WTC11 (cell line): Measurements from ENCODE around the gene COL27A1.

Source experiments
- CBFB ChIP-seq: sonication (generic); formaldehyde crosslinking; IDR thresholded peaks from 2 replicates; pipeline ENCODE4 v1.8.1; 2022; ENCODE audit warnings: mild to moderate bottlenecking, low read depth, missing genetic modification reagents
- CREB1 ChIP-seq: sonication (generic); formaldehyde crosslinking; IDR thresholded peaks from 2 replicates; pipeline ENCODE4 v1.8.0; 2023; ENCODE audit warnings: mild to moderate bottlenecking, missing genetic modification reagents
- FOXK1 ChIP-seq: sonication (generic); formaldehyde crosslinking; IDR thresholded peaks from 2 replicates; pipeline ENCODE4 v1.8.0; 2022; ENCODE audit warnings: mild to moderate bottlenecking, moderate library complexity, missing genetic modification reagents
- NFE2L1 ChIP-seq: sonication (generic); formaldehyde crosslinking; IDR thresholded peaks from 2 replicates; pipeline ENCODE4 v1.8.1; 2023; ENCODE audit warnings: missing genetic modification reagents
- NFYB ChIP-seq: sonication (generic); formaldehyde crosslinking; conservative IDR thresholded peaks from 2 replicates; pipeline ENCODE4 v1.8.0; 2022; ENCODE audit warnings: low read depth, missing genetic modification reagents
- ZNF138 ChIP-seq: sonication (generic); formaldehyde crosslinking; conservative IDR thresholded peaks from 2 replicates; pipeline ENCODE4 v1.8.1; 2022; ENCODE audit warnings: mild to moderate bottlenecking, moderate library complexity, missing genetic modification reagents
- ZNF423 ChIP-seq: fragments of 250-450 bp; sonication (Bioruptor Pico); IDR thresholded peaks from 2 replicates; pipeline ENCODE4 v2.1.2; 2022; ENCODE audit warnings: mild to moderate bottlenecking, moderate library complexity
- TF ChIP-seq, protein P1 (sequence below): fragments of 200-600 bp; IDR thresholded peaks from 2 replicates; pipeline ENCODE4 v1.8.0; 2022; ENCODE audit warnings: antibody characterized with exemption
- TF ChIP-seq, protein P2 (sequence below): sonication (generic); formaldehyde crosslinking; IDR thresholded peaks from 2 replicates; pipeline ENCODE4 v1.8.1; 2022; ENCODE audit warnings: low read depth, mild to moderate bottlenecking, moderate library complexity, missing genetic modification reagents, borderline replicate concordance
- TF ChIP-seq, protein P3 (sequence below): sonication (generic); formaldehyde crosslinking; IDR thresholded peaks from 2 replicates; pipeline ENCODE4 v1.8.0; 2022; ENCODE audit warnings: mild to moderate bottlenecking, missing genetic modification reagents

DNA sequence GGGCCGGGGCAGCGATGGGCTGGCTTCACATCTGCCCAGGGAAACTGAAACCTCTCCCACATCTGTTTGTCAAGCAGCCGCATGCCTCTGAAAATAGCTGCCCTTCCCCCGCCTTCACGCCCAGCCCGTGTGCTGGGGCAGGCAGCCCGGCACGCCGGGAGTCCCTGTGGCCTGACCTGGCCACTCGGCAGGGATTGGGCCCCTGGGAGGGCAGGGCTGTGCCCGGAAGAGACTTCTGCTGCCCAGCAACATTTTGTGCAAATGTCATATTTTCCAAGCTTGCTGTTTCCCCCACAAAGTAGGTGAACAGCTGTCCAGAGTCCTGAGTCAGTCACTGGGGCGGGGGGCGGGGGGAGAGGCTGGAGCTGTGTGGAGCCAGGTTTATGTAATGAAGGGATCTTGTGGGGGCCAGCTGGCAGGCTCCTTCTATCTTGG is 8.2 kb downstream of the COL27A1 start:
- TF ChIP-seq, protein P1, sequence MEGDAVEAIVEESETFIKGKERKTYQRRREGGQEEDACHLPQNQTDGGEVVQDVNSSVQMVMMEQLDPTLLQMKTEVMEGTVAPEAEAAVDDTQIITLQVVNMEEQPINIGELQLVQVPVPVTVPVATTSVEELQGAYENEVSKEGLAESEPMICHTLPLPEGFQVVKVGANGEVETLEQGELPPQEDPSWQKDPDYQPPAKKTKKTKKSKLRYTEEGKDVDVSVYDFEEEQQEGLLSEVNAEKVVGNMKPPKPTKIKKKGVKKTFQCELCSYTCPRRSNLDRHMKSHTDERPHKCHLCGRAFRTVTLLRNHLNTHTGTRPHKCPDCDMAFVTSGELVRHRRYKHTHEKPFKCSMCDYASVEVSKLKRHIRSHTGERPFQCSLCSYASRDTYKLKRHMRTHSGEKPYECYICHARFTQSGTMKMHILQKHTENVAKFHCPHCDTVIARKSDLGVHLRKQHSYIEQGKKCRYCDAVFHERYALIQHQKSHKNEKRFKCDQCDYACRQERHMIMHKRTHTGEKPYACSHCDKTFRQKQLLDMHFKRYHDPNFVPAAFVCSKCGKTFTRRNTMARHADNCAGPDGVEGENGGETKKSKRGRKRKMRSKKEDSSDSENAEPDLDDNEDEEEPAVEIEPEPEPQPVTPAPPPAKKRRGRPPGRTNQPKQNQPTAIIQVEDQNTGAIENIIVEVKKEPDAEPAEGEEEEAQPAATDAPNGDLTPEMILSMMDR = no peak
- no peak for TF ChIP-seq NFE2L1 (CRISPR knock-in tag)
- TF ChIP-seq, protein P2, sequence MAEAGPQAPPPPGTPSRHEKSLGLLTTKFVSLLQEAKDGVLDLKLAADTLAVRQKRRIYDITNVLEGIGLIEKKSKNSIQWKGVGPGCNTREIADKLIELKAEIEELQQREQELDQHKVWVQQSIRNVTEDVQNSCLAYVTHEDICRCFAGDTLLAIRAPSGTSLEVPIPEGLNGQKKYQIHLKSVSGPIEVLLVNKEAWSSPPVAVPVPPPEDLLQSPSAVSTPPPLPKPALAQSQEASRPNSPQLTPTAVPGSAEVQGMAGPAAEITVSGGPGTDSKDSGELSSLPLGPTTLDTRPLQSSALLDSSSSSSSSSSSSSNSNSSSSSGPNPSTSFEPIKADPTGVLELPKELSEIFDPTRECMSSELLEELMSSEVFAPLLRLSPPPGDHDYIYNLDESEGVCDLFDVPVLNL (CRISPR knock-in tag) = no peak
- TF ChIP-seq, protein P3, sequence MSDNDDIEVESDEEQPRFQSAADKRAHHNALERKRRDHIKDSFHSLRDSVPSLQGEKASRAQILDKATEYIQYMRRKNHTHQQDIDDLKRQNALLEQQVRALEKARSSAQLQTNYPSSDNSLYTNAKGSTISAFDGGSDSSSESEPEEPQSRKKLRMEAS (CRISPR knock-in tag) = no peak; the same call in 1 of the 2 replicates
- TF ChIP-seq FOXK1 (CRISPR knock-in tag) = no peak
- TF ChIP-seq CBFB (CRISPR knock-in tag) = no peak
- no peak for TF ChIP-seq NFYB (CRISPR knock-in tag)
- no peak for TF ChIP-seq CREB1 (CRISPR knock-in tag)
- TF ChIP-seq ZNF138 (CRISPR knock-in tag) = no peak
- peak; percentile 84 for TF ChIP-seq ZNF423 (CRISPR knock-in tag)
